Articular chondrocyte of knee joint (primary cell): Measurements from ENCODE around the gene NIPSNAP3A. TPM values are rescaled to one million over a fixed set of nuclear protein-coding genes. Genes with fewer than 3 reads are reported as not detected.

Source experiments
- total RNA-seq: library from RNA; depleted of rRNA; stranded (reverse); fragments of >200 nt; gene quantifications from 2 replicates; pipeline ENCODE4 v1.2.3, GENCODE V29; 2012

Gene NIPSNAP3A
- total RNA-seq = 61.6 and 69.6 TPM in 2 replicates

GRCh38 chr9:104747565-104748358 lies at the start of gene NIPSNAP3A:
Gene NIPSNAP3A (plus strand): TSS chr9:104747683. CDS start chr9:104747793, 110 bp downstream.

Other genes with a start within 250 kb of the NIPSNAP3A start
- gene OR13F1, start 243.4 kb upstream of the NIPSNAP3A start, total RNA-seq = not detected in 2 replicates
- gene OR13C4, start 220.5 kb upstream of the NIPSNAP3A start, total RNA-seq = not detected in 2 replicates
- gene OR13C3, start 210.8 kb upstream of the NIPSNAP3A start, total RNA-seq = 0.11 TPM in 1 of 2 replicates, not detected in the other
- not detected in 2 replicates for gene OR13C8, start 178.5 kb upstream of the NIPSNAP3A start, total RNA-seq
- gene OR13C5, start 148.3 kb upstream of the NIPSNAP3A start, total RNA-seq = not detected in 2 replicates
- gene OR13C2, start 142.1 kb upstream of the NIPSNAP3A start, total RNA-seq = 0.22 TPM in 1 of 2 replicates, not detected in the other
- not detected in 2 replicates for gene OR13C9, start 129.5 kb upstream of the NIPSNAP3A start, total RNA-seq
- gene OR13D1, start 53.2 kb upstream of the NIPSNAP3A start, total RNA-seq = not detected in 2 replicates
- 3.0 and 3.1 TPM in 2 replicates for gene NIPSNAP3B, start 16.4 kb downstream of the NIPSNAP3A start, total RNA-seq
- gene ABCA1, start 180.5 kb downstream of the NIPSNAP3A start, total RNA-seq = 55.0 and 67.4 TPM in 2 replicates